Adrenal gland (tissue), 5 donors: ENCODE measurements around the gene HBG1.

Source experiments
- CTCF ChIP-seq, 6 experiments: fragments of 450-650 bp in 4 of 6; fragments of 200-600 bp in 2 of 6; sonication (generic) in 1 of 6; IDR thresholded peaks; 1 replicate in 5 of 6; 2 replicates in 1 of 6; pipeline versions ENCODE4 v1.5.1 to v1.8.0; 2016 to 2021; ENCODE audit warnings: antibody characterized with exemption in 6 of 6, mild to moderate bottlenecking in 2 of 6, moderate library complexity in 1 of 6
- POLR2A ChIP-seq, 2 donors: fragments of 450-650 bp; IDR thresholded peaks; one replicate each; pipeline ENCODE4 v1.6.1; 2017; ENCODE audit warnings: antibody characterized with exemption in 2 of 2, mild to moderate bottlenecking in 2 of 2, moderate library complexity in 1 of 2
- donor health status: DM: no; HTN: no; CAD: no.

GRCh38 chr11:5272395-5273017 is 22.8 kb upstream of the HBG1 start:
- TF ChIP-seq POLR2A (IDR thresholded peaks at IDR 0.05), result no peak
- TF ChIP-seq CTCF (IDR thresholded peaks at IDR 0.05), result no peak
